Stomach smooth muscle (tissue), 2 donors: ENCODE measurements around the gene ZNF407.

Experiments
- H3K27ac ChIP-seq: one replicate; pipeline ENCODE4 v1.7.0; 2013; ENCODE audit warnings: mild to moderate bottlenecking, low read length, inconsistent platforms
- H3K27me3 ChIP-seq, 2 donors: one replicate each; pipeline ENCODE4 v1.7.0; 2013; ENCODE audit warnings: low read length in 2 of 2; ENCODE audit not compliant: insufficient read depth in 2 of 2, control insufficient read depth in 1 of 2
- H3K36me3 ChIP-seq, 2 donors: one replicate each; pipeline ENCODE4 v1.7.0; 2013; ENCODE audit warnings: low read length in 2 of 2; ENCODE audit not compliant: control insufficient read depth in 2 of 2, insufficient read depth in 2 of 2
- H3K4me1 ChIP-seq: one replicate; pipeline ENCODE4 v1.7.0; 2013; ENCODE audit warnings: low read length; ENCODE audit not compliant: control insufficient read depth, insufficient read depth
- H3K4me3 ChIP-seq, 2 donors: one replicate each; pipeline ENCODE4 v1.7.0; 2013; ENCODE audit warnings: low read length in 2 of 2
- H3K9ac ChIP-seq, 2 donors: one replicate each; pipeline ENCODE4 v1.7.0; 2013; ENCODE audit warnings: low read length in 2 of 2, mild to moderate bottlenecking in 1 of 2
- H3K9me3 ChIP-seq, 2 donors: one replicate each; pipeline ENCODE4 v1.7.0; 2013; ENCODE audit warnings: low read length in 2 of 2; ENCODE audit not compliant: control insufficient read depth in 2 of 2
- donor health status: healthy.
- donor health status: Pancreatic carcinoma.

Gene ZNF407

DNA sequence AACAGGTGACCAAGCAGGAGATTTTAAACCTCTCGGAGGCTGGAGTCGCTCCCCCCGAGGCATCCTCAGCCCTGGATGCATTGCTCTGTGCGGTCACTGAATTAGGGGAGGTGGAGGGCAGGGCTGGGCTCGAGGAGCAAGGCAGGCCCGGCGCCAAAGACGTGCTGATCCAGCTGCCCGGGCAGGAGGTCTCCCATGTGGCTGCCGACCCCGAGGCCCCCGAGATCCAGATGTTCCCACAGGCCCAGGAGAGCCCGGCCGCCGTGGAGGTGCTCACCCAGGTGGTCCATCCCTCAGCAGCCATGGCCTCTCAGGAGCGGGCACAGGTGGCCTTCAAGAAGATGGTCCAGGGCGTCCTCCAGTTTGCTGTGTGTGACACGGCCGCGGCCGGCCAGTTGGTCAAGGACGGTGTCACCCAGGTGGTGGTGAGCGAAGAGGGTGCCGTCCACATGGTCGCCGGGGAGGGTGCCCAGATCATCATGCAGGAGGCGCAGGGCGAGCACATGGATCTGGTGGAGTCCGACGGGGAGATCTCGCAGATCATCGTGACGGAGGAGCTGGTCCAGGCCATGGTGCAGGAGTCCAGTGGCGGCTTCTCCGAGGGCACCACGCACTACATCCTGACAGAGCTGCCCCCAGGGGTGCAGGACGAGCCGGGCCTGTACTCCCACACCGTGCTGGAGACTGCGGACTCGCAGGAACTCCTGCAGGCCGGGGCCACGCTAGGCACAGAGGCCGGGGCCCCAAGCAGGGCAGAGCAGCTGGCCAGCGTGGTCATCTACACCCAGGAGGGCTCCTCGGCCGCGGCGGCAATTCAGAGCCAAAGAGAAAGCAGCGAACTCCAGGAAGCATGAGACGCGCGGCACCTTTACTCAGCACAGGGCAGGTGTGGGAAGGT lies 466.2 kb downstream of the ZNF407 start:
- Histone ChIP-seq H3K4me1 (no peaks in the 10 kb centered on the region), H3K9me3 (no peaks in the 10 kb centered on the region), H3K4me3 (no peak overlapping the region), H3K36me3 (peaks cover 0 to 7% of the 10 kb centered on the region in 2 donors), H3K27me3 (no peaks in the 10 kb centered on the region), H3K9ac (no peak overlapping the region), H3K27ac (no peak overlapping the region)

DNA sequence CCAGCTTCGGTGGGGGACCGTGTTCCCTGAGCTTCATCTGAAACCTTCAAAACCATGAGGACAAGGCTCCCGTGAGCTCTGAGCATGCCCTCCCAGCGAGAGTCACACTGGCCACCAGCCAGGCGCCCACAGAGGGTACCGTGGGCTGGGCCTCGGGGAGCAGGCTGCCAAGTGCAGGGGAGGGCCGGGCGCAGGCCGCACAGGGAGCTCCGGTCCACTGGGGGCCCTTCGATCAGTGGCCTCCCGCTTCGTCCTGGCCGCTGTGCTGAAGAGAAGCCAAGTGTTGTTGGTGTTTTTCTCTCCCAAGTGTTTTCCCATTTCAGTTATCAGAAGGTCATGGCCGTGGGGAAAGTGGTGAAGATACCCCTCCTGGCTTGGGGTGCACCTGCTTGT lies 466.8 kb downstream of the ZNF407 start:
- Histone ChIP-seq H3K27ac (no peak overlapping the region), H3K4me1 (no peaks in the 10 kb centered on the region), H3K27me3 (no peaks in the 10 kb centered on the region), H3K36me3 (peaks cover 0 to 7% of the 10 kb centered on the region in 2 donors), H3K4me3 (no peak overlapping the region), H3K9me3 (peaks cover 0 to 2% of the 10 kb centered on the region in 2 donors), H3K9ac (no peak overlapping the region)

DNA sequence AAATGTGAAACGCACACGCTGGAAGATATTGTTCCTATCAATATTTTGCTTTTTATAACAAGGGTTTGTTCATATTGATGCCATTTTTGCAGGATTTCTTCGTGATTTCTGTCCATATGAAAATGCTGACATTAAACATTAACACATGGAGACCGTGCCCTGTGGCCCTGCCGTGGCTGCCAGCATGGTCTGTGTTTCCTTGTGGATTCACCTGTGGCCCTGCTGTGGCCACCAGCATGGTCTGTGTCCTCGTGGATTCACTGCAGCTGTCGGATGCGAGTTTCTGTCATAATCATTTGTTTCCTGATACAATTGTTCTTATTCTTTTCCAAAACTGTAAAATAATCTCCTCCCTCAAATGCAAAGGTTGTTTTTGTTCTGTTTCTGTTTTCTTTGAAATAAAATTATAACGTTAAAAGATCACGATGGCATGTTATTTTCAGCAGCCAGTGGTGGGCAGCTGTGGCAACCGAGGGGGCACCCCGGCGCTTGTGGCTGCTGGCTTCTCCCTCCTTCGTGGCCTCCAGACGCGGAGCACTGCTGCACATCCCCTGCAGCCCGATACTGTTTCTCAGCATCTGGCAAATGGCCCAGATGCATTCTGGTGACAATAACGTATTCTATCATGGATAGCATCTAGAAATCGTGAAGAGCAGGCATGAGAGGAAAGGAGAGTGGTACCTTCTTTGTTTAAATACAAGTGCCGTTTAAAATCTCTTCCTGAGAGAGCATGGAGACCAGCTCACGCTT lies 467.8 kb downstream of the ZNF407 start:
- H3K4me3 ChIP-seq, result no peak overlapping the region
- H3K9me3 ChIP-seq, result peaks cover 0 to 2% of the 10 kb centered on the region in 2 donors
- H3K4me1 ChIP-seq, result no peaks in the 10 kb centered on the region
- no peak overlapping the region for H3K27ac ChIP-seq
- no peaks in the 10 kb centered on the region for H3K27me3 ChIP-seq
- H3K36me3 ChIP-seq, result peaks cover 0 to 7% of the 10 kb centered on the region in 2 donors
- no peak overlapping the region for H3K9ac ChIP-seq

DNA sequence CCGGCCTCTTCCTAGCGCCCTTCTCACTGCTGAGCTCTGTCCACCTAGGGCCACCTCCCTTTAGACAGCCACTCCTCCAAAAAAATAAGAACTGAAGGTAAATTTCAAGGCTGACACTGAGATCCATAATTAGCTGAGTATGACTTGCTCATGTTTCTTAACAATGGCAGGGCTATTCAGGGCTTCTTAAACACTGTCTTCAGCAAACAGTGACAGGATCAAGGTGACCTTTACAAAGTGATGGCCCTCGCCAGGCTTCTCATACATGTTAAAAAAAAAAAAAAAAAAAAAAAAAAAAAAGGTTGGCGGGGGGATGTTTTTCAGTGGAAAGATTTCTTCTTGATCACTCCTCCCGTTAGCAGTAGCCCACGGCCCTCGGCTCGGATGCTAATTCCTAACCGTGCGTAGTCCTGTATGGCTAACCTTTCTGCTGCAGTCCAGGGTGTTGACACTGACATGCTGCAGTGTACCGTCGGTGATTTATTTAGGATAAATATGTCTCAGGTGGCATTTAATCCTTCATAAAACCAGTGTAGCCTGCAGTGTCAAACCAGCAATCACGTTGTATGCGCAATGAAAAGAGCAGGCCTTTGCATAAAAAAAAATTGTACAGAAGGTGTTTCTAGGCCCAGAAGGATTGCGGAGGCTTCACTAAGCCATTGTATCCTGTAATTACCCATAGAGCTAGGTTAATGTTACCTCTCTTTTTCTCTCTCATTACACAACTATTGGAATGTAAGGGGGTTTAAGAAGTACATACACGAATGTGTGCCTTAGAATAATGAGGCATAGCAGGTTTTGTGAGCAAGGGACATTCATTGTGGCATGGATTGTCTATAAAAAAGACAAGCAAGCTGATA lies 468.6 kb downstream of the ZNF407 start:
- Histone ChIP-seq H3K4me3 (no peak overlapping the region), H3K9me3 (peaks cover 0 to 2% of the 10 kb centered on the region in 2 donors), H3K9ac (no peak overlapping the region), H3K27me3 (no peaks in the 10 kb centered on the region), H3K4me1 (no peaks in the 10 kb centered on the region), H3K27ac (no peak overlapping the region), H3K36me3 (peaks cover 0 to 7% of the 10 kb centered on the region in 2 donors)

DNA sequence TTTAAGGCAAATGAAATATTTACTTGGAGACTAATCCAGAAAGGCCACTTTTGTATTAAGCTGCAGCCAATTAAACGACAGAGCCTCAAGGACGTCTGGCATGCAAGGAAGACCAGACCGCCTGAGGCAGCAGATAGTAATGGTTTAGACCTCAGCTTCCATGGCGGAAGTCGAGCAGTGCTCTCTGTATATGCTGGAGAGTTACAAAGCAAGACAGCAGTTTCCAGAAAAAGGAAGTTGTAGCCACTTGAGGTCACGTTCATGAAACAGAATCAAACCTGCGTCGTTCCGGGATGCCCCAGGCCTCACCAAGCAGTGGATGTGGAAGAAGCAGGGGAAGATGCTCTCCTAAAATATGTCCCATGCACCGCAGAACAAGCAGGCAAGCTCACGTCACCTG lies 469.3 kb downstream of the ZNF407 start:
- H3K36me3 ChIP-seq, result peaks cover 0 to 7% of the 10 kb centered on the region in 2 donors
- no peaks in the 10 kb centered on the region for H3K4me1 ChIP-seq
- no peak overlapping the region for H3K27ac ChIP-seq
- H3K9me3 ChIP-seq, result peaks cover 0 to 2% of the 10 kb centered on the region in 2 donors
- H3K4me3 ChIP-seq, result no peak overlapping the region
- no peak overlapping the region for H3K9ac ChIP-seq
- H3K27me3 ChIP-seq, result no peaks in the 10 kb centered on the region

DNA sequence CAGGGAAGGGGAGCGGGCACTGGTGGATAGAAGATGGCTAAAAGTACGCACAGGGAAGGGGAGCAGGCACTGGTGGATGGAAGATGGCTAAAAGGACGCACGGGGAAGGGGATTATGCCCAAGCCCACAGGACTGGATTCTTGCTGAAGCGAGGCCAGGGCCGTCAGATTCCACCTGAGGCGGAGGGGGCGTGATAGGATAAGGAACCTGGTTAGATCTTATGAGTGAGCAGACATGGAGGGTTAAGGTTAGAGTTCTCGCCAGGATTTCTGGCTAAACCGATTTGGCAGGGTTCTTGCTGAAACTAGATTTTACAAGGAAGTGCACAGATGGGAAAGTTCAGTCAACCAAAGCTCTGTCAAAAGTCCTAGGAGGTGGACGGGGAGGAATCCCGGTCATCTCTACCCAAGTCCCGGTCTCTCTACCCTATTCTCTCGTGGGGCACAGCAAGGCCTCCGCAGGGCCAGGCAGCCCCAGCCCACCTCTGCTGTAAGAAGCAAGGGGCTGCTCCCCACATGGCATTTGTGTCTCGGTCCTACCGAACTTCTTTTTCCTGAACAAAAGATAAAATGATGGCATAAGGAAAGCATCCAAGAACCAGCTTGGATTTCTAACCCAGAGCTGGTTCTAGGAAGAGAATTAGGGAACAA lies 470.5 kb downstream of the ZNF407 start:
- Histone ChIP-seq H3K27ac (no peak overlapping the region), H3K4me3 (no peak overlapping the region), H3K27me3 (no peaks in the 10 kb centered on the region), H3K9ac (no peak overlapping the region), H3K36me3 (peaks cover 0 to 5% of the 10 kb centered on the region in 2 donors), H3K4me1 (no peaks in the 10 kb centered on the region), H3K9me3 (peaks cover 0 to 2% of the 10 kb centered on the region in 2 donors)

DNA sequence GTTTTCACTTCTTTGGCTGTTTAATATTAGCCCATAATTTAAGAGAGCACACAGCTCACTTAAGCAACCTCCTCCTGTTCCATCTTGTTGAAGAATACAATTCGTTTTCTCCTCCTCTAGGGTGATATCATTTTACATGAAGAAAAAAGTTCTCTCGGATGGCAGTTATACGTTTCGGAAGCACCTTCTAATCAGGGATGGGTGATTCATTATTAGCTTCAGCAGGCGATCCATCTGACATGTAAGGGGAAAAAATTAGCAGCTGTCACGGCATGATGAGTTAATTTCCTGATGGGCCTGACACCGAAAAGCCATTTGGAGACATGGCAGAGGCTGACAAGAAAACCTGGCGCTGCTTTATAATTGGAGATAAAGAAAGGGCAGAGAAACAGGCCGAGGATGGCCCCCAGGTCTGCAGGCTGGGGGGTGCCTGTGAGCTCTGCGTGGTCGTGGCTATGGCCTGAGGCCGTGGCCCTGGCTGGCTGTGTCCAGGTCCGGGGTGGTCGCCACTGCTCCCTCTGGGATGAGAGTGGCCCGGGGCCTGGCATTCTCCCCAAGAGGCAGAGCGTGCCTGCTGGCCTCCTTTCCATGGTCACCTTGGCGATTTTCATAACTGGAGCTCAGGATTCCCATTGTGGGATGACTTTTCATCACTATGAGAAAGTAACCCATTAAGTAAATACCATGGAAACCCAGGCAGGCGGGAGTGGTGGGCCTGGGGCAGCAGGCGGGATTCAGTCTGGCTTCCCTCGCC lies 471.2 kb downstream of the ZNF407 start:
- Histone ChIP-seq H3K9ac (no peak overlapping the region), H3K27ac (no peak overlapping the region), H3K36me3 (peaks cover 0 to 3% of the 10 kb centered on the region in 2 donors), H3K4me1 (no peaks in the 10 kb centered on the region), H3K9me3 (peaks cover 0 to 2% of the 10 kb centered on the region in 2 donors), H3K4me3 (no peak overlapping the region), H3K27me3 (no peaks in the 10 kb centered on the region)

DNA sequence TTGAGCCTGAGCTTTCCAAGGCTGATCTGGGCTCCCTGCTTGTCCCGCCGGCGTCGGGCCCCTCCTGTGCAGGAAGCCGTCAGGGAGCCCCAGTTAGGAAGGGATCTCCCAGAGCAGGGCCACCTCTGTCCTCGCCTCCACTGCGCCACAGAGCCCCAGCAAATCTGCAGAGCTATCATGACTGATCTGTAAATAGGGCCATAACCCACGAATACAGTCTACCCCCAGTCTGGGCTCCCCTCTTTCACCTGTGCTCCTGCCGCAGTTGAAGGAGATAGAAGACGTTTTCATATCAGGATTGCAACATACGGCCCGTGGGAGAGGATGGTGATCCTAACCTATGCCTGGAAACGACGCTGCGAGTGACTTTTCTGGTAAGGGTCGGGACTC lies 472.6 kb downstream of the ZNF407 start:
- Histone ChIP-seq H3K4me3 (no peak overlapping the region), H3K36me3 (no peaks in the 10 kb centered on the region), H3K9me3 (peaks cover 0 to 2% of the 10 kb centered on the region in 2 donors), H3K9ac (no peak overlapping the region), H3K27ac (no peak overlapping the region), H3K4me1 (no peaks in the 10 kb centered on the region), H3K27me3 (no peaks in the 10 kb centered on the region)

DNA sequence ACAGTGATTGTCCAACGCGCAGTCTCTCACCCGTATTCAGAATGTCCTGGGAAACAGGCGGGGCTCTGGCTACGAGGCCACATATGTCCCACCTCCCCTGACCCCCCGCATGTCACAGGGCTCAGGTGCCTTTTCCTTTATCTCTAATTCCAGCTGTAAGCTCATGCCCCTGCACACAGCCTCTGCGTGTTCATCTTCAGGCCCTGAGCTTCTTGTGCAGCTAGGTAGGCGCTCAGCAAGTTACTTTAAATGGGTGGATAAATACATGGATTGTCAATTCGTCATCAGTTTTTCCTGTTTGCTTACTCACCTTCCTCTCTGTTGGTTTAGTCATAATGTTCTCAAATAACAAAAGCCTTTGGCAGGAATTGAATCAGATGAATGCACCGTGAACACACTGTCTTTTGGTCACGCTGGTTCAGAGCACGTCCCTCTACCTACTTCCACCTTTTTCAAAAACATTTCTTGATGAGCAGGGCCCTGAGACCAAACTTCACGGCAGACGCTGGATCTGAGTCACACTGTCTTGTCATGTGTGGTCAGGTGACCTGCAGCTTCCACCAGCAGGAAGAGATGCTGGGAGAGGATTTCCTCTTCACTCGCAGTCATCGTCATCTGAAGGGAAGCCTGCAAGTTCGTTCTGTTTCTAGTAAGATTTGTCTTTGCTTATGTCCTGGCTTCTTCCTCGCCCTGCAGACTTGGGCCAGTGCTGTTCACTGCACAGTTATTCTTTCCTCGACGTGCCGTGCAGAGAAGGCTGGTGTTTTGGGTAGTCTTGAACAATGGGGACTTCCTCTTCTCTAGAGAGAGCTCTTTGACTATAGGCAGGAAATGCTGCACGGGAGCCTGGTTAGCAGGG lies 473.2 kb downstream of the ZNF407 start:
- Histone ChIP-seq H3K9ac (no peak overlapping the region), H3K9me3 (peaks cover 0 to 2% of the 10 kb centered on the region in 2 donors), H3K27ac (no peak overlapping the region), H3K4me3 (no peak overlapping the region), H3K27me3 (no peaks in the 10 kb centered on the region), H3K36me3 (no peaks in the 10 kb centered on the region), H3K4me1 (no peaks in the 10 kb centered on the region)
